K562 (cell line): Measurements from ENCODE around the gene C6orf47. TPM values are rescaled to one million over a fixed set of nuclear protein-coding genes. Genes with fewer than 3 reads are reported as not detected.

Experiments
- CBFA2T2 ChIP-seq: fragments of 450-650 bp; conservative IDR thresholded peaks from 2 replicates; pipeline ENCODE4 v1.6.1; 2017; ENCODE audit warnings: mild to moderate bottlenecking
- DNMT1 ChIP-seq: fragments of 450-650 bp; IDR thresholded peaks from 2 replicates; pipeline ENCODE4 v1.6.1; 2016; ENCODE audit warnings: antibody characterized with exemption, mild to moderate bottlenecking
- ELF2 ChIP-seq: fragments of 250-450 bp; sonication (Bioruptor Pico); IDR thresholded peaks from 2 replicates; pipeline ENCODE4 v1.5.0; 2021; ENCODE audit warnings: mild to moderate bottlenecking
- ETV5 ChIP-seq: sonication (generic); formaldehyde crosslinking; IDR thresholded peaks from 2 replicates; pipeline ENCODE4 v1.4.0; 2020; ENCODE audit warnings: low read depth, mild to moderate bottlenecking, missing genetic modification reagents
- GABPA ChIP-seq: fragments of 200-800 bp; sonication (Bioruptor generic); conservative IDR thresholded peaks from 2 replicates; pipeline ENCODE4 v1.6.1; 2016; ENCODE audit warnings: low read depth, missing genetic modification characterization, missing compliant biosample characterization
- HMG20A ChIP-seq: fragments of 450-650 bp; formaldehyde crosslinking; conservative IDR thresholded peaks from 2 replicates; pipeline ENCODE4 v1.4.0; 2020; ENCODE audit warnings: mild to moderate bottlenecking, mixed read lengths
- MIER1 ChIP-seq: fragments of 450-650 bp; IDR thresholded peaks from 2 replicates; pipeline ENCODE4 v1.6.1; 2016; ENCODE audit warnings: antibody characterized with exemption, mild to moderate bottlenecking, low read depth
- NR2C2 ChIP-seq, 2 experiments: fragments of 200-800 bp in 1 of 2; sonication (Bioruptor generic) in 1 of 2; sonication (generic) in 1 of 2; formaldehyde crosslinking in 1 of 2; IDR thresholded peaks; 2 replicates each; pipeline versions ENCODE4 v1.6.1 to v1.8.0; 2016 to 2022; ENCODE audit warnings: mild to moderate bottlenecking in 1 of 2, missing compliant biosample characterization in 1 of 2, missing genetic modification characterization in 1 of 2, missing genetic modification reagents in 1 of 2
- PHF20 ChIP-seq: fragments of 450-650 bp; IDR thresholded peaks from 2 replicates; pipeline ENCODE4 v1.6.1; 2018; ENCODE audit not compliant: partially characterized antibody
- SREBF1 ChIP-seq: fragments of 150-350 bp; IDR thresholded peaks from 2 replicates; pipeline ENCODE4 v1.6.1; 2014; ENCODE audit warnings: antibody characterized with exemption, low read depth, low read length, borderline replicate concordance
- THRAP3 ChIP-seq: fragments of 450-650 bp; IDR thresholded peaks from 2 replicates; pipeline ENCODE4 v1.6.1; 2016; ENCODE audit warnings: mild to moderate bottlenecking, inconsistent platforms, borderline replicate concordance
- TRIM28 ChIP-seq: fragments of 450-650 bp; IDR thresholded peaks from 2 replicates; pipeline ENCODE4 v1.6.1; 2017
- ZKSCAN3 ChIP-seq: fragments of 250-450 bp; sonication (Bioruptor Pico); IDR thresholded peaks from 2 replicates; pipeline ENCODE4 v1.4.0; 2020
- ZNF146 ChIP-seq: IDR thresholded peaks from one replicate; pipeline ENCODE4 v1.6.1; 2018; ENCODE audit warnings: missing compliant biosample characterization; ENCODE audit not compliant: unreplicated experiment
- ZNF217 ChIP-seq: sonication (generic); formaldehyde crosslinking; IDR thresholded peaks from 2 replicates; pipeline ENCODE4 v1.8.0; 2022; ENCODE audit warnings: mild to moderate bottlenecking, missing genetic modification reagents
- ZNF239 ChIP-seq: fragments of 250-450 bp; sonication (Bioruptor Pico); IDR thresholded peaks from 2 replicates; pipeline ENCODE4 v1.4.0; 2020; ENCODE audit warnings: mild to moderate bottlenecking
- ZNF253 ChIP-seq: fragments of 250-450 bp; sonication (Bioruptor Pico); conservative IDR thresholded peaks from 2 replicates; pipeline ENCODE4 v1.6.1; 2021; ENCODE audit warnings: mild to moderate bottlenecking
- ZNF431 ChIP-seq: sonication (generic); formaldehyde crosslinking; IDR thresholded peaks from 2 replicates; pipeline ENCODE4 v1.8.0; 2022; ENCODE audit warnings: mild to moderate bottlenecking, missing genetic modification reagents
- ZNF444 ChIP-seq: fragments of 250-450 bp; sonication (Bioruptor Pico); IDR thresholded peaks from 2 replicates; pipeline ENCODE4 v1.4.0; 2020; ENCODE audit warnings: mild to moderate bottlenecking, moderate library complexity
- ZNF57 ChIP-seq: fragments of 450-650 bp; formaldehyde crosslinking; IDR thresholded peaks from 2 replicates; pipeline ENCODE4 v1.4.0; 2020; ENCODE audit warnings: mild to moderate bottlenecking, moderate library complexity
- ZNF589 ChIP-seq: fragments of 200-800 bp; sonication (Bioruptor generic); IDR thresholded peaks from 2 replicates; pipeline ENCODE4 v1.6.1; 2016; ENCODE audit warnings: low read depth, missing genetic modification characterization, missing compliant biosample characterization
- polyA plus RNA-seq, 8 experiments: library from polyadenylated mRNA; depleted of rRNA in 4 of 8; stranded (reverse) in 5 of 8; unstranded in 3 of 8; fragments of >200 nt; fragmentation: Nextera tagmentation in 2 of 8; fragmentation: Illumina TruSeq in 1 of 8; extraction: Ambion mirVana in 2 of 8; extraction: Trizol in 1 of 8; gene quantifications; 2 replicates each; pipeline versions ENCODE4 v1.2.1 to v1.2.3, GENCODE V29; 2011 to 2014; ENCODE audit warnings: inconsistent platforms in 1 of 8, missing spikeins in 1 of 8
- total RNA-seq, 7 experiments: library from RNA; depleted of rRNA in 6 of 7; stranded (reverse); fragments of >200 nt in 6 of 7; fragmentation: Illumina TruSeq in 2 of 7; extraction: Trizol in 2 of 7; gene quantifications; 2 replicates each; pipeline versions ENCODE4 v1.2.1 to v1.2.3, GENCODE V29; 2011 to 2021; ENCODE audit warnings: low replicate concordance in 1 of 7
- TF ChIP-seq, protein P1 (sequence below): fragments of 450-650 bp; IDR thresholded peaks from 2 replicates; pipeline ENCODE4 v1.6.1; 2016; ENCODE audit warnings: low read depth, mild to moderate bottlenecking, moderate library complexity
- TF ChIP-seq, protein P2 (sequence below): fragments of 250-450 bp; sonication (Bioruptor Pico); IDR thresholded peaks from 2 replicates; pipeline ENCODE4 v1.5.0; 2021; ENCODE audit warnings: mild to moderate bottlenecking, moderate library complexity

Gene C6orf47
- total and polyA plus RNA-seq, 9 of the 15 experiments (the other 6 are each of a cell fraction or from before 2014, with no cell fraction given), result 0.14 to 43.8 (median 27.0) TPM

DNA sequence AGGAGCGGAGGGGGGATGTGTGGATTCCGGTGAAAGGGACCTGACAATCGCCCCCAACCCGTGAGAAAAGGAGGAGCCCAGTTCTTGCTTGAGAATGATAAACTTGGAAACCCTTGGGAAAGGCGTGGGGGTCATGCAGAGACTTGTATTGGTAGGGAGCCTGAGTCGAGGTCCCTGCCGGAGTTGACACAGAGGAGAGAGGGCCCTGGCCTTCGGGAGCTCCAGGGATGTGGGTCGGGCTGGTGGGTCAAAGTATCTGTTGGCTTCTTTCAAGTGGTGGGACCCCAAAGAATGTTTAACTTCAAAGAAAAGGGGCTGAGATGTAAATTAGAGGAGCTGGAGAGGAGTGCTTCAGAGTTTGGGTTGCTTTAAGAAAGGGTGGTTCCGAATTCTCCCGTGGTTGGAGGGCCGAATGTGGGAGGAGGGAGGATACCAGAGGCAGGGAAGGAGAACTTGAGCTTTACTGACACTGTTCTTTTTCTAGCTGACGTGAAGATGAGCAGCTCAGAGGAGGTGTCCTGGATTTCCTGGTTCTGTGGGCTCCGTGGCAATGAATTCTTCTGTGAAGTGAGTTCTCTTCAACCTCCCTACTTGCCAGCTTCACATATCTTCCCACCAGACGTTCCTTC lies 5.9 kb upstream of the C6orf47 start (continued):
- TF ChIP-seq HMG20A (no peak), ZNF57 (no peak), CBFA2T2 (no peak), GABPA (tag) (no peak), ZNF217 (CRISPR knock-in tag) (no peak), THRAP3 (no peak), PHF20 (no peak), MIER1 (peak; percentile 35; the same call in 1 of the 2 replicates), ZNF253 (CRISPR knock-in tag) (peak; percentile 80; the same call in 1 of the 2 replicates), ZNF589 (CRISPR knock-in tag) (no peak), SREBF1 (no peak), ZKSCAN3 (CRISPR knock-in tag) (no peak), NR2C2 (CRISPR knock-in tag; IDR thresholded peaks at IDR 0.05) (no peak), NR2C2 (tag; IDR thresholded peaks at IDR 0.05) (no peak), ZNF431 (no peak), ZNF239 (no peak), DNMT1 (0 out of 2 replicates have a peak, but pooled peaks have one; percentile 43), ZNF444 (CRISPR knock-in tag) (0 out of 2 replicates have a peak, but pooled peaks have one; percentile 47), ETV5 (CRISPR knock-in tag) (no peak), ZNF146 (CRISPR knock-in tag) (no peak), ELF2 (peak; percentile 6; the same call in 1 of the 2 replicates), TRIM28 (no peak)
- TF ChIP-seq, protein P1, sequence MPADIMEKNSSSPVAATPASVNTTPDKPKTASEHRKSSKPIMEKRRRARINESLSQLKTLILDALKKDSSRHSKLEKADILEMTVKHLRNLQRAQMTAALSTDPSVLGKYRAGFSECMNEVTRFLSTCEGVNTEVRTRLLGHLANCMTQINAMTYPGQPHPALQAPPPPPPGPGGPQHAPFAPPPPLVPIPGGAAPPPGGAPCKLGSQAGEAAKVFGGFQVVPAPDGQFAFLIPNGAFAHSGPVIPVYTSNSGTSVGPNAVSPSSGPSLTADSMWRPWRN, result no peak
- TF ChIP-seq, protein P2, sequence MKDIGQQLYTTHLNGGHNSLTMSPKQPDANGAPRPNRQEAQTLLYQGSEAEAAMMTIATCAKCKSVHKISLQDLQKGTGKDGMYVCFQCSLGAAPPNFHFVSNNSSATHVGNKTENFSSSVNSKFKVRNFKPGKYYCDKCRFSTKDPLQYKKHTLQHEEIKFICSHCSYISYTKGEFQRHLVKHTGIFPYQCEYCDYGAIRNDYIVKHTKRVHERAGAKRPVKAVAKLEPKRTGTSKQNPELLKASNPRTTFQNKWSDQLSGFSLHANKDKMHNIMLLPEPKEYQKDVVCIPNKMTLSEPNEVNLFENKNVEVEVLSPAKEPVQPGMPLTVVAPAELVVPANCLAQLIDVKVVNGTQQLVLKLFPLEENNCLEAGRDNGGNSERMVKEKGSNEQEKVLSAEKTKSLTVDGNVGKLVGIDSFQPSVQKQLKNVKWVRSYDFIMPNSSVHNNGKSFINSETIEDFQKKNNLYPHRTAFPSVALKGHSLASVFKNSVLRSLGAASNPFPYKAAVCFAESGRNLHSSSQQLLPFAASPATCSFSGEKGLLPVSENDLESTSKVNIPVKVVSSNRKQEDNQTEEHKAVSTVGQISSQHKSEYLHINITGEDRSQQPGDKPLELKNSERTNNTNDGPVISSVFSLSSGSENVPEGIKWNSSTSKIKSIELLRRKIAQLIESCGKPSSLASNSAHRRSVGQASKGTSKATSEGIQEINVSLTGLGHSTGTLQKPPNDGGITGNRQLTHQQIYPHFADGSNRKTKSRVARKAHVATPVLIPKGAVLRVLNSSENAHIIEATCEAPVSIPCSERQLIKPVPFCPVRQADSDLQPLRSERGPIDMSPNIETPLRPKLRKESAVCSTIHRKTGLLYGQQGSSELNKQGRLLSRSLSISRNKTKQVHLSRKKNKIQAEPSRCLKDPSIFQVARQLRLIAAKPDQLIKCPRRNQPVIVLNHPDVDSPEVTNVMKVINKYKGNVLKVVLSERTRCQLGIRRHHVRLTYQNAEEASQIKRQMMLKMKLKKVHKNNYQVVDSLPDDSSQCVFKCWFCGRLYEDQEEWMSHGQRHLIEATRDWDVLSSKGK (CRISPR knock-in tag), result no peak
